WTC11 (cell line): Measurements from ENCODE around the gene SPECC1L. TPM values are rescaled to one million over a fixed set of nuclear protein-coding genes. Genes with fewer than 3 reads are reported as not detected.

ENCODE experiments used
- ATAC-seq: fragments of 200-7000 bp; cut with Tn5 transposase; 2 replicates; pipeline ENCODE4 v1.10.0; 2021; ENCODE audit warnings: mild to moderate bottlenecking, moderate library complexity
- CTCF ChIA-PET: fragments of 300-600 bp; sonication (Branson Sonifier 250); formaldehyde crosslinking; loops from one replicate; lab custom pipeline; 2021; ENCODE audit warnings: antibody characterized with exemption; lab: Charles Lee
- POLR2A ChIA-PET: fragments of 350-600 bp; sonication (Branson Sonifier 250); formaldehyde crosslinking; loops from one replicate; lab custom pipeline; 2021; ENCODE audit warnings: antibody characterized with exemption; lab: Charles Lee
- DNase-seq: peaks from one replicate; pipeline ENCODE4 v3.0.0; 2021; ENCODE audit warnings: low spot score
- H3K27ac Mint-ChIP-seq: 2 replicates; pipeline ENCODE4 v1.8.0; 2021; ENCODE audit warnings: mixed read lengths
- H3K27me3 Mint-ChIP-seq: 2 replicates; pipeline ENCODE4 v1.8.0; 2021; ENCODE audit warnings: low read depth, mild to moderate bottlenecking, moderate library complexity, mixed read lengths
- H3K36me3 Mint-ChIP-seq: 2 replicates; pipeline ENCODE4 v1.8.0; 2021; ENCODE audit warnings: mixed read lengths
- H3K4me1 Mint-ChIP-seq: 2 replicates; pipeline ENCODE4 v1.8.0; 2022; ENCODE audit warnings: mixed read lengths
- H3K4me3 Mint-ChIP-seq: 2 replicates; pipeline ENCODE4 v1.8.0; 2021; ENCODE audit warnings: mild to moderate bottlenecking, moderate library complexity, mixed read lengths
- H3K9me3 Mint-ChIP-seq: 2 replicates; pipeline ENCODE4 v1.8.0; 2021; ENCODE audit warnings: mixed read lengths
- ATF3 ChIP-seq: sonication (generic); formaldehyde crosslinking; conservative IDR thresholded peaks from 2 replicates; pipeline ENCODE4 v1.8.1; 2022; ENCODE audit warnings: mild to moderate bottlenecking, missing genetic modification reagents
- CREB1 ChIP-seq: sonication (generic); formaldehyde crosslinking; IDR thresholded peaks from 2 replicates; pipeline ENCODE4 v1.8.0; 2023; ENCODE audit warnings: mild to moderate bottlenecking, missing genetic modification reagents
- EMX1 ChIP-seq: fragments of 250-450 bp; sonication (Bioruptor Pico); IDR thresholded peaks from 2 replicates; pipeline ENCODE4 v1.8.0; 2021; ENCODE audit warnings: mild to moderate bottlenecking
- ERG ChIP-seq: fragments of 250-450 bp; sonication (Bioruptor Pico); IDR thresholded peaks from 2 replicates; pipeline ENCODE4 v1.8.0; 2021; ENCODE audit warnings: mild to moderate bottlenecking
- FOXJ3 ChIP-seq: sonication (generic); formaldehyde crosslinking; IDR thresholded peaks from 2 replicates; pipeline ENCODE4 v1.9.0; 2021; ENCODE audit warnings: missing genetic modification reagents, mild to moderate bottlenecking, borderline replicate concordance
- NR2C2 ChIP-seq: sonication (generic); formaldehyde crosslinking; IDR thresholded peaks from 2 replicates; pipeline ENCODE4 v1.8.0; 2022; ENCODE audit warnings: mild to moderate bottlenecking, missing genetic modification reagents
- RELA ChIP-seq: sonication (generic); formaldehyde crosslinking; IDR thresholded peaks from 2 replicates; pipeline ENCODE4 v1.8.1; 2022; ENCODE audit warnings: missing genetic modification reagents, mild to moderate bottlenecking, borderline replicate concordance
- RORB ChIP-seq: fragments of 250-450 bp; sonication (Bioruptor Pico); IDR thresholded peaks from 2 replicates; pipeline ENCODE4 v1.9.0; 2021; ENCODE audit warnings: mild to moderate bottlenecking
- ZNF219 ChIP-seq: sonication (generic); formaldehyde crosslinking; IDR thresholded peaks from 2 replicates; pipeline ENCODE4 v1.8.0; 2023; ENCODE audit warnings: missing genetic modification reagents, mild to moderate bottlenecking, borderline replicate concordance
- ZNF317 ChIP-seq: sonication (generic); formaldehyde crosslinking; IDR thresholded peaks from 2 replicates; pipeline ENCODE4 v1.8.1; 2023; ENCODE audit warnings: low read depth, mild to moderate bottlenecking, moderate library complexity, missing genetic modification reagents, borderline replicate concordance
- total RNA-seq: library from RNA; stranded (reverse); gene quantifications from 3 replicates; pipeline ENCODE4 v1.2.3, GENCODE V29; 2021
- TF ChIP-seq, protein P1 (sequence below): fragments of 250-450 bp; sonication (Bioruptor Pico); IDR thresholded peaks from 2 replicates; pipeline ENCODE4 v1.9.0; 2021; ENCODE audit warnings: mild to moderate bottlenecking
- TF ChIP-seq, protein P2 (sequence below): sonication (generic); formaldehyde crosslinking; IDR thresholded peaks from 2 replicates; pipeline ENCODE4 v1.8.1; 2023; ENCODE audit warnings: mild to moderate bottlenecking, missing genetic modification reagents, moderate library complexity

Gene SPECC1L
- total RNA-seq, 1 experiment from 2014 or later = 44.6 TPM

DNA sequence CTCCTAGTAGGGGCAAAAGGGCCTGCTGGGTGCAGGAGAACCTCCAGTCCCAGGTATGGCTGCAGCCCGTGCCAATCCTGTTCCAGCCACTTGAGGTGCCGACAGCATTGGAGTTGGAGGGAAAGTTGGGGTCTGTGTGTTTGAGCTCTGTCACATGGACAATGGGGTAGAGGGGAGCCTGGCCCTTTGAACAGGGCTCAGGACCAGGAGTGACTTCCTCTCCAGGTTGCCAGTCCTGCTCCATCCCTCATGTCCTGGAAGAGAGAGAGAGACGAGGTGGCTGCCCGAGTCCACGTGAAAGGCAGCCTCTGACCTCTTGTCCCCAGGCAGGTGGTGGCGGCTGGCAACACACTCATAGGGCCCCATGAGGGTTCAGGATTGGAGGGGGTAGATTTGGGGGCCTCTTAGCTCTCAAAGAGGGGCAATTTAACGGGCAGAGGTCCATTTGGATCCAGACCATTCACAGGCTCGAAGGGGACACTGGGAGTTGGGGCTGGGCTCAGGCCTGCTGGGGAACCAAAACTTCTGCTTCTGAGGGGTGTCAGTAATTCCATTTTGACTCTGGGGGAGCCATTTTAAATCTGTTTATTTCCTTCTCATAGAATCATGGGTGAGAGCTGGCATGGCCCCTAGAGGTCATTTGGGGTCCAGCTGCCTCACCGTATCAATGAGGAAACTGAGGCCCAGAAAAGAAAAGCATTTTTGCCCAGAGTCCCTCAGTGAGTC lies 160.8 kb downstream of the SPECC1L start (continued):
- TF ChIP-seq, protein P1, sequence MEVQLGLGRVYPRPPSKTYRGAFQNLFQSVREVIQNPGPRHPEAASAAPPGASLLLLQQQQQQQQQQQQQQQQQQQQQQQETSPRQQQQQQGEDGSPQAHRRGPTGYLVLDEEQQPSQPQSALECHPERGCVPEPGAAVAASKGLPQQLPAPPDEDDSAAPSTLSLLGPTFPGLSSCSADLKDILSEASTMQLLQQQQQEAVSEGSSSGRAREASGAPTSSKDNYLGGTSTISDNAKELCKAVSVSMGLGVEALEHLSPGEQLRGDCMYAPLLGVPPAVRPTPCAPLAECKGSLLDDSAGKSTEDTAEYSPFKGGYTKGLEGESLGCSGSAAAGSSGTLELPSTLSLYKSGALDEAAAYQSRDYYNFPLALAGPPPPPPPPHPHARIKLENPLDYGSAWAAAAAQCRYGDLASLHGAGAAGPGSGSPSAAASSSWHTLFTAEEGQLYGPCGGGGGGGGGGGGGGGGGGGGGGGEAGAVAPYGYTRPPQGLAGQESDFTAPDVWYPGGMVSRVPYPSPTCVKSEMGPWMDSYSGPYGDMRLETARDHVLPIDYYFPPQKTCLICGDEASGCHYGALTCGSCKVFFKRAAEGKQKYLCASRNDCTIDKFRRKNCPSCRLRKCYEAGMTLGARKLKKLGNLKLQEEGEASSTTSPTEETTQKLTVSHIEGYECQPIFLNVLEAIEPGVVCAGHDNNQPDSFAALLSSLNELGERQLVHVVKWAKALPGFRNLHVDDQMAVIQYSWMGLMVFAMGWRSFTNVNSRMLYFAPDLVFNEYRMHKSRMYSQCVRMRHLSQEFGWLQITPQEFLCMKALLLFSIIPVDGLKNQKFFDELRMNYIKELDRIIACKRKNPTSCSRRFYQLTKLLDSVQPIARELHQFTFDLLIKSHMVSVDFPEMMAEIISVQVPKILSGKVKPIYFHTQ = no peak
- TF ChIP-seq ZNF219 (CRISPR knock-in tag) (no peak), EMX1 (CRISPR knock-in tag) (no peak), ERG (CRISPR knock-in tag) (no peak), RELA (CRISPR knock-in tag) (no peak), FOXJ3 (no peak), RORB (no peak), CREB1 (CRISPR knock-in tag) (no peak)
- TF ChIP-seq, all 79 proteins: peak for 0

- POLR2A ChIA-PET = interaction anchor here (0.7 kb wide), 1 partner anchor 38 kb away, joined by 3 read pairs; no protein-coding TSS in a partner anchor
- ATAC-seq (no peak), DNase-seq (no peak)
- TF ChIP-seq ATF3 (CRISPR knock-in tag) (no peak), NR2C2 (CRISPR knock-in tag) (no peak), ZNF317 (CRISPR knock-in tag) (no peak)
- TF ChIP-seq, protein P1 = no peak
- TF ChIP-seq, protein P2, sequence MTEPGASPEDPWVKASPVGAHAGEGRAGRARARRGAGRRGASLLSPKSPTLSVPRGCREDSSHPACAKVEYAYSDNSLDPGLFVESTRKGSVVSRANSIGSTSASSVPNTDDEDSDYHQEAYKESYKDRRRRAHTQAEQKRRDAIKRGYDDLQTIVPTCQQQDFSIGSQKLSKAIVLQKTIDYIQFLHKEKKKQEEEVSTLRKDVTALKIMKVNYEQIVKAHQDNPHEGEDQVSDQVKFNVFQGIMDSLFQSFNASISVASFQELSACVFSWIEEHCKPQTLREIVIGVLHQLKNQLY (CRISPR knock-in tag) = no peak
- no peaks in the 10 kb centered on the region for H3K27me3 Mint-ChIP-seq
- no peaks in the 10 kb centered on the region for H3K36me3 Mint-ChIP-seq
- no peak overlapping the region for H3K4me3 Mint-ChIP-seq
- H3K4me1 Mint-ChIP-seq = peaks cover 15% of the 10 kb centered on the region
- CTCF ChIA-PET = interaction anchor here (0.5 to 14.0 kb wide), 8 partner anchors 9 to 1496 kb away, joined by 3 to 271 read pairs (median 4); no protein-coding TSS in a partner anchor
- no peak overlapping the region for H3K27ac Mint-ChIP-seq
- H3K9me3 Mint-ChIP-seq = no peaks in the 10 kb centered on the region
Observed at GRCh38 chr22:24432059-24432853, 161.6 kb downstream of the SPECC1L start.
